WI38 (cell line): ENCODE results near the gene MSMO1.
"Not testable (repeated sequence)": the region's sequence is repeated elsewhere in the genome, so short reads cannot be mapped to it uniquely, and the experiment has no call there.

ENCODE experiments used
- H3K4me3 ChIP-seq: 2 replicates; pipeline ENCODE4 v1.5.1; 2011; ENCODE audit warnings: low read depth, mild to moderate bottlenecking, control low read depth, low read length
- TF ChIP-seq, protein P1 (sequence below): IDR thresholded peaks from 2 replicates; pipeline ENCODE4 v1.5.1; 2012; ENCODE audit warnings: low read depth, mild to moderate bottlenecking, control low read depth, low read length

MSMO1 gene

DNA sequence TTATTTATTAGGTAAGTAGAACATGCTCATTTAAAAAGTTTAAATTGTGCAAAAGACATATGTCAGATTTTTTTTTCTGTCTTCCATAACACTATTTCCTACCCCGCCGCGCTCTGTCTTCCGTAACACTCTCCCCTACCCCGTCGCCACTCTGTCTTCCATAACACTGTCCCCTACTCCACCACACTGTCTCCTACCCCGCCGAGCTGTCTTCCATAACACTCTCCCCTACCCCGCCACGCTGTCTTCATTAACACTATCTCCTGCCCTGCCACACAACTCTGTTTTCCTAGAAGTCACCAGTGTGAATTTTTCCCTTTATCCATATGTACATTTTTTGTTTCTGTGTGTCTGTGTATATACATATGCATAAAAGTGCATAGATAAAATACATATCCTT is 4.4 kb downstream of the MSMO1 start:
- H3K4me3 ChIP-seq, result no peak overlapping the region
- TF ChIP-seq, protein P1, sequence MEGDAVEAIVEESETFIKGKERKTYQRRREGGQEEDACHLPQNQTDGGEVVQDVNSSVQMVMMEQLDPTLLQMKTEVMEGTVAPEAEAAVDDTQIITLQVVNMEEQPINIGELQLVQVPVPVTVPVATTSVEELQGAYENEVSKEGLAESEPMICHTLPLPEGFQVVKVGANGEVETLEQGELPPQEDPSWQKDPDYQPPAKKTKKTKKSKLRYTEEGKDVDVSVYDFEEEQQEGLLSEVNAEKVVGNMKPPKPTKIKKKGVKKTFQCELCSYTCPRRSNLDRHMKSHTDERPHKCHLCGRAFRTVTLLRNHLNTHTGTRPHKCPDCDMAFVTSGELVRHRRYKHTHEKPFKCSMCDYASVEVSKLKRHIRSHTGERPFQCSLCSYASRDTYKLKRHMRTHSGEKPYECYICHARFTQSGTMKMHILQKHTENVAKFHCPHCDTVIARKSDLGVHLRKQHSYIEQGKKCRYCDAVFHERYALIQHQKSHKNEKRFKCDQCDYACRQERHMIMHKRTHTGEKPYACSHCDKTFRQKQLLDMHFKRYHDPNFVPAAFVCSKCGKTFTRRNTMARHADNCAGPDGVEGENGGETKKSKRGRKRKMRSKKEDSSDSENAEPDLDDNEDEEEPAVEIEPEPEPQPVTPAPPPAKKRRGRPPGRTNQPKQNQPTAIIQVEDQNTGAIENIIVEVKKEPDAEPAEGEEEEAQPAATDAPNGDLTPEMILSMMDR, result no peak

DNA sequence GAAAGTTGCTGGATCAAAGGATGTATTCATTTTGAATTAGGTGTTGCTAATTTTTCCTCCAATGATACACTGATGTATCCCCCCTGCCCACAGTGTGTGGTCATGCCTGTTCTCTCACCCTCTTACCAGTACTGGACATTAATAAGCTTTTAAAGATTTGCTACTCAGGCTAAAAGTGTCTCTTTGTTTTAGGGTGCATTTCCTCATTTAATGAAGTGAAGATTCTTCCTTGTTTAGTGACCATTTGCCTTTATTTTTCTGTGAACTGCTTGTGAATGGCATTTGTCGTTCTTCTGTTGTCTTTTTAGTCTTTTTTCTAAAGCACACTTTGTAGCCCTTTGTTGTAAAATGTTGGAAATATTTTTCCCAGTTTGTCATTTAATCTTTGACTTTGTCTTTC is 5.0 kb downstream of the MSMO1 start:
- no peak overlapping the region for H3K4me3 ChIP-seq
- TF ChIP-seq, protein P1, result no peak

DNA sequence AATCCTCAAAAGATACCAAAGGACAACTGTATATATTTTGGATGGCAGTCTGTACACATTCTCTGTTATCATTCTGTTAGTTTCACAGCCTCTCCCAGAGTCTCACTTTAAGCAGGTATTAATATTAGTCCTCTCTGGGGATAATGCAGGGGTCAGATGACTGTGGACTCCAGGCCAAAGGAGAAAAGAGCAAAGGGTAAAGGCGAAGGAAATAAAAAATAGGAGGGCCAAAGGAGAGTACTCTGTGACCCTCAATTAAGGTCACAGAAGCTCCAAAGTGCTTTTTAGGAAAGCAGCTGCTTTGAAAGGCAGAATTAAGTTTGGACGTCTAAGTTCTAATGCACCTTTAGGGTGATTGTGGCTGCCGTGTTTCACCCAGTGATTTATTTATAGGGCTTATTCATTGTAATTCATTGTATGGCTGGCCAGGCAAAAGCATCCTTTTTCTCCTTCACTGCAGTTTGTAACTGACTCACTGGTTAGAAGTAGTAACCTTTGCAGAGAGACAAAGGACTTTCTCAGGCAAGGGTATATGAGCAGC is 7.8 kb downstream of the MSMO1 start:
- TF ChIP-seq, protein P1, result no peak
- H3K4me3 ChIP-seq, result no peak overlapping the region

DNA sequence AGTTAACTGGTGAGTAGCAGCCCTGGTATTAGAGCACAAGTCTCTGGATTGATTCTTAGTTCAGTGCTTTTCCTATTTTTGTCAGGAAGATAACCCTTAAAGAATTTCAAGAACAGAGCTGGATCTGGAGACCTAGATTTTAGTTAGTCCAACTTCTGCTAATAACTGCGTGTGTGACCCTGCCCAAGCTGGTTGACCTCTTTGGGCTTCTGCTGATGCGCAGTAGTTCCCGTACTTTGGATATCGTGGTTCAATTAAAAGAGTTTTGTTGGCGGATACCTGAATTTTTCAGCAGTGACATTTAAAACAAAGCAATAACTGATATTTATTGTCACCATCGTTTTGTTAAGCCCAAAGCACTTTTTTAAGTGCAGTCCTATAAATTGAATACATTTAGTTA is 9.3 kb downstream of the MSMO1 start:
- TF ChIP-seq, protein P1, result no peak
- H3K4me3 ChIP-seq, result no peak overlapping the region

DNA sequence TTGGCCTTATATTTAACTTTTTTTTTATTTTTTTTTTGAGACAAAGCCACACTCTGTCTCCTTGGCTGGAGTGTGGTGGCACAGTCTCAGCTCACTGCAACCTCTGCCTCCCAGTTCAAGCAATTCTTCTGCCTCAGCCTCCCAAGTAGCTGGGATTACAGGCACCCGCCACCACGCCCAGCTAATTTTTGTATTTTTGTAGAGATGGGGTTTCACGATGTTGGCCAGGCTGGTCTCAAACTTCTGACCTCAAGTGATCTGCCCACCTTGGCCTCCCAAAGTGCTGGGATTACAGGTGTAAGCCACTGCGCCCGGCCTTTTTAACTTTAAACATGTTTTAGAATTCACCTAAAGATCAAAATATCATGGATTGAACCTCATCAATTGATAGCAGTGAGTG is 14.9 kb downstream of the MSMO1 start:
- H3K4me3 ChIP-seq, result not testable (repeated sequence)

DNA sequence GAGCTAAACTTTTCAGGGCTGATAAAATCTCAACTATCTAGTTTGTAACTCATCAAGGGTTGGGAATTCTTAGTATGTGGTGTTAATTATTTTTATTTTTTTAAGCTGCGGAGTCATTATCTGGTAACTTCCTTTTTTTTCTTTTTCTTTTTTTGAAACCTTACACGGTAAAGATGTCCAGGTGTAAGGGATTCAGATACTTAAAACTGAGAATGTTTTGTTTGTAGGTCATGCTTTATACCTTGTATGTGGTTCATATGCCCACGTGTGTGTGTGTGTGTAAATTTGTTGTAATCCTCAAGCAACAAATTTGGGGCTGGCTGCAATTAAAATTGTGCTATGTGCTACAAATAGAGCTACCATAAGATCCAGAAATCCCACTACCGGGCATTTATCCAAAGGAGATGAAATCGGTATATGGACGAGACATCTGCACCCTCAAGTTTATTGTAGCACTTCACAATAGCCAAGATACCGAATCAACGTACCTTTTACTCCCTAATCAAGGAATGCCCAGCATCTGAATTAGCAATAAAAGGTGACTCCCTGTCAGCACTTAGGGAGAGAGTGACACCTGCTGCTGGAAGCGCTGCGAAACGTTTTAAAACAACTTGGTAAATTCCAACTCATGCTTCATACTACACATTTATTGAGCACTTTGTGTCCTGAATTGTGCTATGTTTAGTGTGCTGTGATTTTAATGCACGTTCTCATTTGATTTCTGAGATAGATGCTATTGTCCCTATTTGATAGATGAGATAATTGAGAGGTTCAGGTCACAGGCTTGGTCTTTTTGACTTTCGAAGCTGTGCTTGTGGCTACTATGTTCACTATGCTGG is 16.1 kb downstream of the MSMO1 start:
- no peak overlapping the region for H3K4me3 ChIP-seq
- TF ChIP-seq, protein P1, result no peak

DNA sequence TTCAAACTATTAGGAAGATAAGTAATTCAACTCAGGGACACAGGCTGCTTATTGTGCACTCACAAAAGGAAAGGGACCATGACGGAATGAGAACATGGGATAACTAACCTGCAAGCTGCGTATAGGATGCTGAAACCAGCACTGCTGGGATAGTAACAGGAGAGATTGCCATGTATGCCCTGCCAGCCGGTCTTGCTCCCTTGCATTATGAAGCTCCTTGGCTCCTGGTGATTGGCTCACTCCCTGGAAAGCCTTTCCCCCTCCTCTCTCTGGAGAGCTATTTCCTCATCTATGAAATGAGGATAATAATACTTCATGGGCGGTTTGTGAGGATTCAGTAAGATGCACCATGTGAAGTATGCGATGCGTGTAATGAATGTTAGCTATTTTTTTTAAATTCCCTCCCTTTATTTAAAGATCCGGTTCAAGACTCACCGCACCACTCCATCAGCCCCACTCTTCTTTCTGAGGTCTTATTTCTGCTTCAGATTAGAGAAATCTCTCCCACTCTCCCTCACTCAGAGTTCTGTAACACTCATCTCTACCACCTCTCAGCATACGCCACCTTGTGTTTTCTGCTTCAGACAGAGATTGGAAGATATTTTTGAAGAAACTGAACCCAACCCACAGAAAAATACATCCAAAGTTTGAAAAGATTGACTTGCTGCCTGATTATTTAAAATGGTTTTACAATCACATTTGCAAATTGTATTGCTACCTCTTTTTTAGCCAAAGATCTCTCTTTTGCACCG is 18.4 kb downstream of the MSMO1 start:
- TF ChIP-seq, protein P1, result no peak

More for the DNA sequence above, 18.4 kb downstream of the MSMO1 start:
- no peak overlapping the region for H3K4me3 ChIP-seq
